ENCODE results near the gene CCDC50.

The CCDC50 gene

DNA sequence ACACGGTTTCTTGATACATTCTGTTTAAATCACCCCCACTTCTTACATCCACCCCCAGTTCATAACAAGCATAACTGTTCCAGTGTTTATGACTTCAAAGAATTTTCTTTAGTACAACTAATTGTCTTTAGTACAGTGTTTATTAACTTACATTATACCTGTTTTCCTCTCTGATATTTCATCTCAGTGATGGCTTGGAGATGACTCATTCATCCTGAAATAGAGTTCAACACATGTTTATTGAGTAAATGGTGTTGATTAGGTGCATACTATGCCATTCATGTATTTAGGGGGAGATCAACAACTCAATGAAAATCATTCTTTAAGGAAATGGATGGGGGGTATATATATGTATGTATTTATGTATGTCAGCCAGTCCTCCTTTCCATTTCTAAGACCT lies 22.8 kb downstream of the CCDC50 start:
- H3K9me2 ChIP-seq (replicated peaks; ENCODE audit: low read depth, low read length), result no peaks in the 10 kb centered on the region
- H3K27me3 ChIP-seq (ENCODE audit: insufficient read depth, low read length, poor library complexity, severe bottlenecking), result no peaks in the 10 kb centered on the region
- no peaks in the 10 kb centered on the region for H3K79me2 ChIP-seq (ENCODE audit: insufficient read depth, low read length)
- no peaks in the 10 kb centered on the region for H3F3A ChIP-seq (ENCODE audit: low read depth)
- no peak overlapping the region for H3K9ac ChIP-seq (ENCODE audit: low read depth, low read length, poor library complexity, severe bottlenecking)
- no peaks in the 10 kb centered on the region for H3K4me1 ChIP-seq (ENCODE audit: insufficient read depth, low read length, poor library complexity, severe bottlenecking)
- no peak overlapping the region for H3K4me3 ChIP-seq (ENCODE audit: low read length, poor library complexity, severe bottlenecking)
- no peaks in the 10 kb centered on the region for H3K36me3 ChIP-seq (ENCODE audit: insufficient read depth, low read length)
- no peak overlapping the region for H3K4me2 ChIP-seq (ENCODE audit: low read depth, low read length, poor library complexity, severe bottlenecking)
- no peak for TF ChIP-seq EZH2phosphoT487 (IDR thresholded peaks at IDR 0.05; ENCODE audit: borderline replicate concordance)
- TF ChIP-seq, protein P1, sequence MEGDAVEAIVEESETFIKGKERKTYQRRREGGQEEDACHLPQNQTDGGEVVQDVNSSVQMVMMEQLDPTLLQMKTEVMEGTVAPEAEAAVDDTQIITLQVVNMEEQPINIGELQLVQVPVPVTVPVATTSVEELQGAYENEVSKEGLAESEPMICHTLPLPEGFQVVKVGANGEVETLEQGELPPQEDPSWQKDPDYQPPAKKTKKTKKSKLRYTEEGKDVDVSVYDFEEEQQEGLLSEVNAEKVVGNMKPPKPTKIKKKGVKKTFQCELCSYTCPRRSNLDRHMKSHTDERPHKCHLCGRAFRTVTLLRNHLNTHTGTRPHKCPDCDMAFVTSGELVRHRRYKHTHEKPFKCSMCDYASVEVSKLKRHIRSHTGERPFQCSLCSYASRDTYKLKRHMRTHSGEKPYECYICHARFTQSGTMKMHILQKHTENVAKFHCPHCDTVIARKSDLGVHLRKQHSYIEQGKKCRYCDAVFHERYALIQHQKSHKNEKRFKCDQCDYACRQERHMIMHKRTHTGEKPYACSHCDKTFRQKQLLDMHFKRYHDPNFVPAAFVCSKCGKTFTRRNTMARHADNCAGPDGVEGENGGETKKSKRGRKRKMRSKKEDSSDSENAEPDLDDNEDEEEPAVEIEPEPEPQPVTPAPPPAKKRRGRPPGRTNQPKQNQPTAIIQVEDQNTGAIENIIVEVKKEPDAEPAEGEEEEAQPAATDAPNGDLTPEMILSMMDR (conservative IDR thresholded peaks at IDR 0.05; ENCODE audit: low read length), result no peak
- H3K9me3 ChIP-seq (ENCODE audit: insufficient read depth, low read depth, low read length), result no peaks in the 10 kb centered on the region; the same call in 1 of the 2 replicates
- H4K20me1 ChIP-seq (ENCODE audit: insufficient read depth, low read length, poor library complexity, severe bottlenecking), result no peaks in the 10 kb centered on the region
- no peak overlapping the region for H2AFZ ChIP-seq (ENCODE audit: low read length)

DNA sequence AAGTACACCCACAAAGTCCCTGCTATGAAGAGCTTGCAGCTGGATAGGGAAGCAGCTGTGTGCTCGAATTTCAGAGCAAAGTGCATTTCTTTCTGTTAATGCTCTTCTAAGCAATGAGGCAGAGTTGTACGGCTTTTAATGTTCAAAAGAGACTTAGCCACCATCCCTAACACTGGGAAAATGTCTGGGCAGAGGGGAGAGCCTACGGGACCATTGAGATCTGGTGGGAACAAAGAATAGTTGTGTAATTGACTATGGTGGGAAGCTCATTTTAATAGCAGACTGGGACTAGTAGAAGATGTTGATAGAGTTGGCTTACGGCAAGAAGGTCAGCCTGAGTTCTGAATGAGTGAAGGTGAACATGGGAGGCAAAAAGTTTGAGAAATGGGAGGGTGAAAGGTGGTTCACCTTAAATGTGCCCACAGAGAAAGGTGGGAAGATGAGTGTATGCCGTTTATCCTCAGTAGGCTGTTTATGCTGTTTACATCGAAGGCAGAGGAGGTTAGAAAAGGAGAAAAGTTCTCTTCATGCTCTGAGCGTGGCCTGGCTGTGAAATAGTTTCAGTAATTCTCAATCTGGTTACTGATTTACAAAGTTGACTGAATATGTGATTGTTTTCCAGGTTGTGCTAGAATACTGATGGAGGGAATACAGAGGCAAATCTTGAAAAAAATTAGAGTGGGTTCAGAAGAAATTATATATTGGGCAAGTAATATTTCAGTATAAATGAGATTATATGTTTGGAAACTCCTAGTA lies 24.0 kb downstream of the CCDC50 start:
- no peak for TF ChIP-seq EZH2phosphoT487 (IDR thresholded peaks at IDR 0.05; ENCODE audit: borderline replicate concordance)
- TF ChIP-seq, protein P1 (conservative IDR thresholded peaks at IDR 0.05; ENCODE audit: low read length), result no peak
- H3K9ac ChIP-seq (ENCODE audit: low read depth, low read length, poor library complexity, severe bottlenecking), result no peak overlapping the region

DNA sequence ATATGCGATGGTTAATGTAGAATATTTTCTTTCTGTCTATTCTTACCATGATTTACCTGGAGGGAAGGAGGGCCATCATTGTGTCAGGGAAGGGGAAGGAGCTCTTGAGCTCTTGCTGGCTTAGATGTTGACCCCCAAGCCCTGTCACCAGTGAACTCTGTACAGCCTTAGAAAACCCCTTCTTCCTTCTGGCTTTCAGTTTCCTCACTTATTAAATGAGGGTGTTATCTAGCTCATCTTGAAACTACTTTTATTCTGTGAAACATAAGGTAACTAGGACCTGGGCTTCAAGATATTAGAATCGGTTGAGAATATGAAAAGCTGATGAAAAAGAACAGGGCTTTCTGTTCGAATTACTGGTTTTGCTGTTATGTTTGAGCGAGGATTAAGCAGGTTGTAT lies 26.2 kb downstream of the CCDC50 start:
- Histone ChIP-seq H3F3A (ENCODE audit: low read depth) (no peaks in the 10 kb centered on the region), H3K4me2 (ENCODE audit: low read depth, low read length, poor library complexity, severe bottlenecking) (no peak overlapping the region), H3K27me3 (ENCODE audit: insufficient read depth, low read length, poor library complexity, severe bottlenecking) (no peaks in the 10 kb centered on the region), H3K9me2 (replicated peaks; ENCODE audit: low read depth, low read length) (no peaks in the 10 kb centered on the region), H4K20me1 (ENCODE audit: insufficient read depth, low read length, poor library complexity, severe bottlenecking) (no peaks in the 10 kb centered on the region), H3K4me1 (ENCODE audit: insufficient read depth, low read length, poor library complexity, severe bottlenecking) (no peaks in the 10 kb centered on the region), H3K4me3 (ENCODE audit: low read length, poor library complexity, severe bottlenecking) (no peak overlapping the region), H2AFZ (ENCODE audit: low read length) (no peak overlapping the region), H3K79me2 (ENCODE audit: insufficient read depth, low read length) (no peaks in the 10 kb centered on the region), H3K36me3 (ENCODE audit: insufficient read depth, low read length) (no peaks in the 10 kb centered on the region), H3K9me3 (ENCODE audit: insufficient read depth, low read depth, low read length) (no peaks in the 10 kb centered on the region; the same call in 1 of the 2 replicates), H3K9ac (ENCODE audit: low read depth, low read length, poor library complexity, severe bottlenecking) (no peak overlapping the region)
- TF ChIP-seq EZH2phosphoT487 (IDR thresholded peaks at IDR 0.05; ENCODE audit: borderline replicate concordance), result no peak
- TF ChIP-seq, protein P1 (conservative IDR thresholded peaks at IDR 0.05; ENCODE audit: low read length), result no peak

More for the DNA sequence above, 24.0 kb downstream of the CCDC50 start:
- no peak overlapping the region for H3K4me2 ChIP-seq (ENCODE audit: low read depth, low read length, poor library complexity, severe bottlenecking)
- no peaks in the 10 kb centered on the region for H3K9me2 ChIP-seq (replicated peaks; ENCODE audit: low read depth, low read length)
- H3K27me3 ChIP-seq (ENCODE audit: insufficient read depth, low read length, poor library complexity, severe bottlenecking), result no peaks in the 10 kb centered on the region
- H2AFZ ChIP-seq (ENCODE audit: low read length), result no peak overlapping the region
- no peaks in the 10 kb centered on the region for H3F3A ChIP-seq (ENCODE audit: low read depth)
- H3K79me2 ChIP-seq (ENCODE audit: insufficient read depth, low read length), result no peaks in the 10 kb centered on the region
- no peaks in the 10 kb centered on the region for H4K20me1 ChIP-seq (ENCODE audit: insufficient read depth, low read length, poor library complexity, severe bottlenecking)
- H3K36me3 ChIP-seq (ENCODE audit: insufficient read depth, low read length), result no peaks in the 10 kb centered on the region
- H3K9me3 ChIP-seq (ENCODE audit: insufficient read depth, low read depth, low read length), result no peaks in the 10 kb centered on the region; the same call in 1 of the 2 replicates
- H3K4me3 ChIP-seq (ENCODE audit: low read length, poor library complexity, severe bottlenecking), result no peak overlapping the region
- H3K4me1 ChIP-seq (ENCODE audit: insufficient read depth, low read length, poor library complexity, severe bottlenecking), result no peaks in the 10 kb centered on the region

All from Loucy (cell line).